Peyer's patch (tissue), 4 donors: ENCODE results near the gene TNRC6A.

ENCODE experiments used
- POLR2A ChIP-seq, 2 donors: fragments of 450-650 bp; IDR thresholded peaks; one replicate each; pipeline ENCODE4 v1.5.1; 2017; ENCODE audit warnings: antibody characterized with exemption in 2 of 2, mild to moderate bottlenecking in 2 of 2, moderate library complexity in 2 of 2
- TF ChIP-seq, protein P1 (sequence below), 6 experiments: fragments of 450-650 bp in 4 of 6; fragments of 200-600 bp in 2 of 6; sonication (generic) in 1 of 6; IDR thresholded peaks; one replicate each; pipeline ENCODE4 v1.5.1; 2017 to 2019; ENCODE audit warnings: antibody characterized with exemption in 6 of 6, mild to moderate bottlenecking in 3 of 6, moderate library complexity in 1 of 6

DNA sequence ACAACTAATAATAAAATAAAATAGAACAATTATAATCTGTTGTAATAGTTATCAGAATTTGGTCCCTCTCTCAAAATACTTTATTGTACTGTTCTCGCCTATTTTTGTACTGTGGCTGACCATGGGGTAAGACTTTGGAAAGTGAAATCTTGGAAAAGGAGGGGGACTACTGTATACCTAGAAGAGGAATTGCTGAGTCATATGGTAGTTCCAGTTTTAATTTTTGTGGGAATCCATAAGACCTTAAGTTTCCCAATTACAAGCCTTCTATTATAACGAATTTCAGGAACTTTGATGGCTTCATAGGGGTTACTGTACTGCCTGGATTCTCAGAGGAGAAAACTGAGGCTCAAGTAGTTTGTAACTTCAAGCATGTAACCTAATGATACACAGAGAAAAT lies 35.5 kb downstream of the TNRC6A start:
- TF ChIP-seq, protein P1, sequence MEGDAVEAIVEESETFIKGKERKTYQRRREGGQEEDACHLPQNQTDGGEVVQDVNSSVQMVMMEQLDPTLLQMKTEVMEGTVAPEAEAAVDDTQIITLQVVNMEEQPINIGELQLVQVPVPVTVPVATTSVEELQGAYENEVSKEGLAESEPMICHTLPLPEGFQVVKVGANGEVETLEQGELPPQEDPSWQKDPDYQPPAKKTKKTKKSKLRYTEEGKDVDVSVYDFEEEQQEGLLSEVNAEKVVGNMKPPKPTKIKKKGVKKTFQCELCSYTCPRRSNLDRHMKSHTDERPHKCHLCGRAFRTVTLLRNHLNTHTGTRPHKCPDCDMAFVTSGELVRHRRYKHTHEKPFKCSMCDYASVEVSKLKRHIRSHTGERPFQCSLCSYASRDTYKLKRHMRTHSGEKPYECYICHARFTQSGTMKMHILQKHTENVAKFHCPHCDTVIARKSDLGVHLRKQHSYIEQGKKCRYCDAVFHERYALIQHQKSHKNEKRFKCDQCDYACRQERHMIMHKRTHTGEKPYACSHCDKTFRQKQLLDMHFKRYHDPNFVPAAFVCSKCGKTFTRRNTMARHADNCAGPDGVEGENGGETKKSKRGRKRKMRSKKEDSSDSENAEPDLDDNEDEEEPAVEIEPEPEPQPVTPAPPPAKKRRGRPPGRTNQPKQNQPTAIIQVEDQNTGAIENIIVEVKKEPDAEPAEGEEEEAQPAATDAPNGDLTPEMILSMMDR (IDR thresholded peaks at IDR 0.05) = no peak
- TF ChIP-seq POLR2A (IDR thresholded peaks at IDR 0.05) = no peak
